ENCODE measurements around the gene CARD19.
"Not testable (repeated sequence)": the region's sequence is repeated elsewhere in the genome, so short reads cannot be mapped to it uniquely, and the experiment has no call there.

Gene CARD19

DNA sequence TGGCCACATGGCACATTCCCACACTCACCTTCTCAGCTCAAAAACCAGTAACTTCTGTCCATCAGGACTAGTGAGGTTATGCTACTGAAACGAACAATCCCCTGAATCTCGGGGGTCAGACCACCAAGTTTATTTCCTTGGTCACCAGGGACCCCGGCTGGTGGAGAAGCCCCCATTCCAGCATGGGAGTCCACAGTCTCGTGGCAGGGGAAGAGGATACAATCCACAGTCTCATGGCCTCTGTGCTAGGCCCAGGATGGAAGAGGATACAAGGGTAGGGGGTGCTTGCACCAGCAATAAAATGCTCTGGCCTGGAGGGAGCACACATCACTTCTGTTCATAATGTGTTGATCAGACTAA lies 7.4 kb upstream of the CARD19 start:
- no peak for DNase-seq (ENCODE audit: low read depth)

DNA sequence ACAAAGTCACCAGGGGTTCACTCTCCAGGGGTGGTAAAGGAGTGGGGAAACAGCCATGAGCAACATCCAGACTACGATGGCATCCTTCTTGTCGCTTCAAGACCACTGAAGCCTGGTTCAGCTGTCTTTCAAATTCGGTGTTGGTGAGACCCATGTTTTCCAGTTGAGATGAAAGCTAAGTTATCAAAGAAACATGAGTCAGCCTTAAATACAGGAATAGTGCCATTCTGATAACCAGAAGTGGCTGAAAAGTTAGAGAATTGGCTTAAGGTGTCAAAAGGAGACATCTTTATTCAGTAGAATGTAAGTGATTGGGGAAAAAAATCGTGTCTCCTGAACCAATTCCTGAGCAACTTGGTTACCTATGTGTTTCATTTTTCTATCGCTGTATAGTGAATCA lies 7.0 kb upstream of the CARD19 start:
- DNase-seq (ENCODE audit: low read depth), result no peak

DNA sequence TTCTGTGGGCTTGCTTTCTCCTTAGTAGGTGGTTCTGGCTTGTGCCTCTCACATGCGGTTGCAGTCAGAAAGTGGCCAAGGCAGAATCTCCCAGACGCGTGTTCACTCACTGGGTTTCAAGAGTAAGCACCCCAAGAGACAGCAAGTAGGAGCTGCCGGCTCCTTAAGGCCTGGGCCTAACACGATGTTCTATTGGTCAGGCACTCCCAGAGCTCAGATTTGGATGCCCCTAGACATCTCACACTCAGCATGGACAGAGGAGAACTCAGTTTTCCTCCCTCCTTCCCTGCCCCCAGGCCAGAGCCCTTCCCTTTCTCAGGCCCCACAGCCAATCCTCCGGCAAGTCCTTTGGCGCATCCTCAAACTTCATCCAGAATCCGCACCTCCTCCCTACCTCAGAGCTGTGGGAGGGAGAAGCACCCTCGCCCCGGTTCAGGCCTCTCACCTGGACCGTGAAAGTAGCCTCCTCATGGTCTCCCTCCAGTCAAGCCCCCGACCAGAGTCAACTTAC lies 6.5 kb upstream of the CARD19 start:
- no peak for DNase-seq (ENCODE audit: low read depth)

DNA sequence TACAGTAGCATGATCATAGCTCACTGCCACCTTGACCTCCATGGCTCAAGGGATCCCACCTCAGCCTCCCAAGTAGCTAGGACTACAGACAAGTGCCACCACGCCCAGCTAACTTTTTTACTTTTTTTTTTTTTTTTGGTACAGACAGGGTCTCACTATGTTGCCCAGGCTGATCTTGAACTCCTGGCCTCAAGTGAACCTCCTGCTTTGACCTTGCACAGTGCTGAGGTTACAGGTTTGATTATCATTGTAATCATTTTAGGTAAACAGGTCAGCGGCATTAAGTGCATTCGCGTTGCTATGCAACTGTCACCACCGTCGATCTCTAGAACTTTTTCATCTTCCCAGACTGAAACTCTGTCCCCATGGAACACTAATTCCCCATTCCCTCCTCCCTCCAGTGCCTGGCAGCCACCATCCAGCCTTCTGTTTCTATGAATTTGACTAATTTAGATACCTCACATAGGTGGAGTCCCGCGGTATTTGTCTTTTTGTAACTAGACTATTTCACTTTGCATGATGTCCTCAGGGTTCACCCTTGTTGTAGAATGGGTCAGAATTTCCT lies 5.8 kb upstream of the CARD19 start:
- DNase-seq (ENCODE audit: low read depth), result no peak

DNA sequence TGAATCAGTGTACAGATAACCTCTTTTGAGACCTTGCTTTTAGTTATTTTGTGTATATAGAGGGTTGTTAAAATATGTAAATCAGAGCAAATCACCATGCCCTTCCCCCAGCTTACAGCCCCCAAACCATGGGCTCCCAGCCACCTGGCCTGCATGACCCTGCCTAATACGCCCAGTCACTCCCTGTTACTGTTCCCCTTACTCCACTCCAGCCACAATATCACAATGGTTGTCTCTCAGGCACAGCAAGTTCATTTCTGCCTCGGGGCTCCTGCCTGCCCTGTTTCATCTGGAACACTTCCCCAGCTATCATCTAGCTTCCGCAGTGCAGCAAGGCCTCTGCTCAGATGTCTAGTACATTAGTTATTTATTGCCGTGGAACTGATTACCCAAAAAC lies 5.0 kb upstream of the CARD19 start:
- DNase-seq (ENCODE audit: low read depth), result no peak

DNA sequence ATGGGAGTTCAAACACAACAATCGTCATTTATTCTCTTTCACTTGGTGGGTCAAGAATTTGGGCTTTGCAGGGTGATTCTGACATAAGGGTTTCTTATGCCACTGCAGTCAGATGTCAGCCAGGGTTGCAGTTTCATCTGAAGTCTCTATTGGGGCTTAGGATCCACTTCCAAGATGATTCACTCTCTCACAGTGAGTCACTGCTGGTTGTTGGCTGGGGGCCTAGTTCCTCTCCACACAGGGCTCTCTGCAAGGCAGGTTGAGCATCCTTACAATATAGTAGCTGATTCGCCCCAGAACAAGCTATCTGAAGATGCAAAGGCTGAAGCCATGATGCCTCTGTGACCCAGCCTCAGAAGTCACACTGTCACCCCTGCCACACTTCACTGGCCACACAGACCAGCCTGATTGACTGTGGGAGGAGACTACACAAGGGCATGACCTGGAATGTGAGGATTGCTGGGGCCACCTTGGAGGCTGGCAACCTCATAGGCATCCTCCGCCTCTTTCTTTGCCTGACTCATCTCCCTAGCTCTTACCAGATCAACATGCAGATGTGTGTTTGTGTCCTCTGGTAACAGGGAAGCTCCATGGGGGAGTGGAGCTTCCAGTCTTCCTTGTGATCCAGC lies 4.5 kb upstream of the CARD19 start:
- DNase-seq (ENCODE audit: low read depth), result peak; percentile 34

DNA sequence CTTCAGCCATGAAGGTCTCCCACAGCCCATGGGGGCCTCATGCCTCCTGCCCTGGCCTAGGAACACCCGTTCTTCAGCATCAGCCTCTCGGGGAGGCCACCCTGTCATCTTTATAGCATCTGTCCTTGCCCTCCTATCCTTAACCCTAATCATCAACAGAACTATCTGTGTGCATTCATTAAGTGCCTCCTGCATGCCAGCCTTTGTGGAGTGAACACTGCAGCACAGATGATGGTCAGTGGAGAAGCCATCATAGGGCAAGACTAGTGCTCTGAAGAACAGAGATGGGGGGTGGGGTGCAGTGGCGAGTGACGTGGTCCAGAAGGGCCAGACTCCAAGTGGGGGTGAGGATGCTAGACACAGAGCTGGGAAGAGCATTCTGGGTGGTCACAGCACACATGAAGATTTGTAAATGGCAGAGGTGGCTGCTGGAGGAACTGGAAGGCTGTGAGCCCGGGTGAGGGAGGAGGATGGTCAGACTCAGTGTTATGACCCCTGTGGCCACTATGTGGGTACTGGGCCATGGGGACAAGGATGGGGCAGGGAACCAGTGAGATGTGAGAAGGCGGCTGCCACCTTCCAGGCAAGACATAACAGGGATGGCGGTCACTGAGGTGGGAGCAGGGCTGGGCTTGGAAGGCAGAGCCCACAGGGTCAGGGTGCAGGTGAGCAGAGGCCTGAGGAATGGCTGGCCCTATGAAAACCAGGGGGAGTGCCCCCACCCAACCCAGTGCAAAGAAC lies 3.6 kb upstream of the CARD19 start:
- no peak for DNase-seq (ENCODE audit: low read depth)

DNA sequence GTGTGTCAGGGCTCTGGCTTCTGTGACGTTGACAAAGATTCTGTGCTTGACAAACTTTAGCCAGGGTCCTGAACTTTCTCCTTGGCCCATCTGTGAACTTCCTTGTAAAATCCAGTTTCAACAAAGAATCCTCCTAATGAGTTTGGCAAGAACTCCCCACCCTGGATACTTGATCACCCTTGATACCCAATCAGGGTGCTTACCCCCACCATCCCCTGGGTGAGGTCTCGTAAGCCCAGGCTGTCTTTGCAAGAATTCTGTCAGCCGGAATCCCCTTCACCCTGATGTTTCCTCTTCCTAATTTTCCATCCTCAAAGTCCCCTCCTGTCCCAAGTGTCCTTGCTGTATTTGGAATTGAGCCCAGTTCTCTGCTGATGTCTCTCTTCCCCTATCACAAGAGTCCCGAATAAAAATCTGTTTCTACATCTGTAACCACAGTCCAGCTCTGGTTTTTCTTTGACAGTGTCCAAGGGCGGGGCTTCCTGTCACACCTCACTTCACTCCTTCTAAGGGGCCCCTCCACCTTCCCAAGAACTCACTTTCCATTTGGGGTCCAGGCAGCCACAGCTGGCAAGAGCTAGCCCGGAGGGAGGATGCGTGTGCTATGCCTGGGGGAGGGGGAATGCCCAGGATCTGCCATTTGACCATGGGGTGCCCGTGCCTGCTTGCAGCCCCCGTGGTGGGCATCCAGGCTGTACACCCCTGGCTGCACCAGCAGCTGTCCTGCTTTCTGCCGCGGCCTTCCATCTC lies 2.7 kb upstream of the CARD19 start:
- no peak for DNase-seq (ENCODE audit: low read depth)

DNA sequence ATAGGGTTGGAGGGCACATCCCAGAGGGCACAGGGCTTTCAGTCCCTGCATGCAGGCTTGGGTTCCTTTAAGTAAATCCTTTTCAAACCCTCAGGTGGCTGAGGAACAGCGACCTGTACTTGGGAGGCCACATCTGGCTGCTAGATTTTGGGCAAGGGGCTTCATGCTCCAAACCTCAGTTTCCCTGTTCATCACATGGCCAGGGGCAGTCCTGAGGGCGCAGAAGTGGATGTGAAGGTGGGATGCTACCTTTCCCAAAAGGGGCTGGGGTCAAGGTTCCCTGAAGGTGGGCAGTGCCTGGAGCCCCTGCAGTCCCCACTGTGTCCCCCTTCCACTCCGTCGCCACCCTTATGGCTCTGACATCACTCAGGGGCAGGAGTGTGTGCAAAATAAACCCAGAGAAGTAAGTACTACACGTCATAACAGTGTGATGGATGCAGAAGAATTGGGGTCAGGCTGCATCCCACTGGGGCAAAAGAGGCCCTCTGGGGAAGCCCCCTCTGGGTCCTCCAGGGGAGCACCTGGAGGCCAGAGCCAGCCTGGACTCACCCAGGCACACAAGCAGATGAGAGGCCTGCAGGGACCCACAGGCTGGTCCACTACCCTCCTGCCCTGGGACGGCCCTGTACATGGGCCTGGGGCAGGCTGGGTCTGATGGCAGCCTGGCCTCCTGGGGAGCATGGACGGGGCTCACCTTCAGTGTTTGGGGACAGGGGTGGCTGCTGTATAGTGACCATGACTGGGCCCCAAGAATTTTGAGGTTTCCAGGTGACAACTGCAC lies 1.9 kb upstream of the CARD19 start:
- DNase-seq (ENCODE audit: low read depth), result no peak

DNA sequence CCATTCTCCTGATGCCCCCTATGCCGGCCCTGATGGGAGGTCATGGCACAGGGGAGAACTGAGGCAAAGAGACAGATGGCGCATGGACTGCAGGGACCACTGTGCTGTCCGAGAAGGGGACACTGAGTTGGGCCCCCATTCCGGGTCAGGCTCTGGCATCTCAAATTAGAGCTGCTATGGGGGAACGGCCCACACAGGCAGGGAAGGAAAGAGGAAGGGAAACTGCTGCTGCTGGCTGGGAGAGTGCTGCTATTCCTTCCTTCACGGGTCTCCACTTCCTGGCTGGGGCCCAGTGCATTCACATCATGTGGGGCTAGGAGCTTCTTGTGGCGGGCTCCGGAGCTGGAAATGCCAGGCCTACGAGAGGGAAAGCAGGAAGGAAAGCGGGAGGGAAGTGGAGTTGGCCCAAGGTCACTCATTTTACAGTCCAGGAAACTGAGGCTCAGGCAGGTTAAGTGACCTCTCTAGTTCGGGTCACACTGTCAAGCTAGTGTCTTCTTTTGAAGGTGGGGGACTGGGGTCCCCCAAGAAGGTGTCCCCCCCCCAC lies 1.3 kb upstream of the CARD19 start:
- DNase-seq (ENCODE audit: low read depth), result no peak

DNA sequence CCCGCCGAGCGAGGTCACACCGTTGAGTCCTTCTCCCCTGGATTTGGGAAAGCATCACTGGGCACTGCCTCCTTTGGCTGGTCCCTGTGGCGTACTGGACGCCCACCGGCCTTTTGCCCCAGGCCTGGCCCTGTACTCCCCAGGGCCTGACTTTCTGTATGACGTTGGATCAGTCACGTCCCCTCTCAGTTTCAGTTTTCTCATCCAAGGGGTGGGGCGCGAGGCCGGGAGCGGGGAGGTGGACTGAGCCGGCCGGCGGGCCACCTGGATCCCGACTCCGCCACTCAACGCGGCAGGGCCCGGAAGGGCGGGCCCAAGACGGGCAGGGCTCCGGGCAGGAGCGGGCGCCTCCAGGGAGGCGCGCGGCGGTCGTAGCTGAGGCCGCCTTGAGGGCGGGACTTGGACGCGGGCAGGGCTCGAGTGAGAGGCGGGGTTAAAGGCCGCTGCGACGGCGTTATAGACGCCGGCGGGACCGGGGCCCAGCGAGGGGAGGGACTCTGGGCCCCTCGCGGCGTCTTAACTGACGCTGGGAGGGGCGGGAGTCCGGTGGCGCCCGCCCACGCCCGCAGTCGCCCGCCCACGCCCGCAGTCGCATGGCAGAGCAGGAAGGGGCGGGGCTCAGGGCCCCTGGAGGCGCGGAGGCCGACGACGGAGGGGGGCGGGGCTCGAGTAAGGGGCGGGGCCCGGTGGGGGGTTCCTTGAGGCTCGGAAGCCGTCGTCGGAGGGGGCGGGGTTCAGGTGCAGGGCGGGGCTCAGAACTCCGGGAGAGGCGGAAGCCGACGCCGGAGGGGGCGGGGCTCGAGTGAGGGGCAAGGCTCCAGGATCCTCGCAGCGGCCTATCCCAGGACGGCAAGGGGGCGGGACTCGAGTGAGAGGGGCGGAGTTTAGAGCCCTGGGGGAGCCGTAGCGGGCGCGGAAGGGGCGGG lies 549 bp upstream of the CARD19 start:
- DNase-seq (ENCODE audit: low read depth), result peak; percentile 100

DNA sequence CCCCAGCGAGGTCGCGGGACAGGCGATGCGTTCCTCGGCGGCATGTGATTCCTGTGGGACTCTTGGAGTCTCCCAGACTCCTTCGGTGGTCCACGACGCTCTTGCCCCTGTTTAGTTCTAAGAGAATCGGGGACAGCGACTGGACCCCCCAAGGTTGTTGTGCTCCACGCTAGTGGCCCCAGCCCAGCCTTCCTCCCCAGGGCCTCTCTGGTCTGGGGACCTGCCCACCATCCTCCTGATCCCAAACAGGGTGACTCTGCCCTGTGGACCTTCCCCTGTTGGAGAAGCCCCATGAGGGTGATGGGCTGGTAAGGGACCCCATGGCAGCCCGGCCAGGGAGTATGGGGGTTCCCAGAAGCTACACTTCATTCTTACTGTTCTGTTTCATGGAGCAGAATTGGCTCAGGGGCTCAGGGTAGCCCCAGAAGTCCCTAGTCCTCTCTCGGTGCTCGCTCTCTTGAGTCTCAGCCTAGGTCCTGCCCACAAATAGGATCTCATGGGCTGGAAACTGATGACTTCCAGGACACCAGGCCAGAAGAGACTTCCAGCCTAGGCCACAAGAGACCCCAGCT lies 880 bp downstream of the CARD19 start:
- DNase-seq (ENCODE audit: low read depth), result no peak

DNA sequence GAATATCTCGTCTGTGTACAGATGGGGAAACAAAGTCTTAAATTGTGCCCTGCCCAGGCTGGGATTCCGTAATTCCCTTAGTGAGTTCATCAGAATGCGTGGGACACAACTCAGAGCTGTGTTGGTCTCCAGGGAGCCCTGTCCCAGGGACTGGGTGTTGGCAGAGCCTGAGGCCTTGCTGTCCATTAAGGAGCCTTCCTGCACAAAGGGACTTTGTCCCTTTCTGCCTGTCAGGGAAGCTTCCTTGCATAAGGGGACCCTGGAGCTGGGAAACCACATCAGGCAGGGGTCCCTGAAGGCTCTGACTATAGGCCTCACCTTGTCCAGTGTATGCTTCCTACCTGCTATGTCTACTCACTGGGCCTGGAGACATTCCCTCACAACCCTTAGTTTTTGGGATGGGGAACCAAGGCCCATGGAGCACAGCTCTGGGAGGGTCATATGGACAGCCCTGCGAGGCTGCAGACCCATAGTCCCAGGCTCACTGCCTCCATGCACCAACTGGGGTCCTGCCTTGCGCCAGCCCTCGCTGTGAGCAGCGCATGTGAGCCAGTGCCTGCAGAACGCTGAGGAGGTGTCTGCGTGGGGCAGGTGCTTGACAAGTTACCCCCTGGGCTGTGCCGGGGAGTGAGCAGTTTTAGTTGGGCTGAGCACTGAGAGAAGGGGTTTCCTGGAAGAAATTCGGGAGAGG lies 1.6 kb downstream of the CARD19 start:
- no peak for DNase-seq (ENCODE audit: low read depth)

DNA sequence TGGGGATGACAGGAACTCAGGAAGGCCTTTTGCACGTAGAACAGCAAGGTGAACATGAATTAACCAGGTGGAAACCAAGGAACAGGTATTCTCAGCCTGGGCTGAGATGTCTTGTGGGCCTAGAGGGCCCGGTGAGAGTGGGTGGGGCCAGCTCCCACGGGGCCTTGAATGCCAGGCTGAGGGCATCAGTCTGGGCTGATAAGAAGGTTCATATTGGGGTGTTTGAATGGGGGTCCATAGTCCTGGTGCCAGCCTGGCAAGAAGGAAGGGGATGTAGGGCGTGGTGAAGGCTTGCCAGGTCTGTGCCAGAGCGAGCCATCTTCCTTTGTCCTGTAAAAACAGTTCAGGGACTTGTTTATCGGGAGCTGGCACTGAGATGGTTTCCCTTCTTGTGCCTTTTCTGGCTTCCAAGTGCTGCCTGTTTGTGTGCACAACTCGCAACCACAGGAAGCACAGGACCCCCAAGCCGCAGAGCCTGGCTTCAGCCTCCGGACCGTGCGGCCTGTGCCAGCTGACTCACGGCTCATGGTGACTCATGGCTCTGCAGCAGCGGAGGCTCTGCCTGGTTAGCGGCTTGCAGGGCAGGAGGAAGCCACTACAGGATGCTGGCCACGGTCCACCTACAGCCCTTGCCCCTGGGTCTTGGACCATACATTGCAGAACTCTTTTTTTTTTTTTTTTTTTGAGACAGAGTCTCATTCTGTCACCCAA lies 2.4 kb downstream of the CARD19 start:
- DNase-seq (ENCODE audit: low read depth), result peak; percentile 36

DNA sequence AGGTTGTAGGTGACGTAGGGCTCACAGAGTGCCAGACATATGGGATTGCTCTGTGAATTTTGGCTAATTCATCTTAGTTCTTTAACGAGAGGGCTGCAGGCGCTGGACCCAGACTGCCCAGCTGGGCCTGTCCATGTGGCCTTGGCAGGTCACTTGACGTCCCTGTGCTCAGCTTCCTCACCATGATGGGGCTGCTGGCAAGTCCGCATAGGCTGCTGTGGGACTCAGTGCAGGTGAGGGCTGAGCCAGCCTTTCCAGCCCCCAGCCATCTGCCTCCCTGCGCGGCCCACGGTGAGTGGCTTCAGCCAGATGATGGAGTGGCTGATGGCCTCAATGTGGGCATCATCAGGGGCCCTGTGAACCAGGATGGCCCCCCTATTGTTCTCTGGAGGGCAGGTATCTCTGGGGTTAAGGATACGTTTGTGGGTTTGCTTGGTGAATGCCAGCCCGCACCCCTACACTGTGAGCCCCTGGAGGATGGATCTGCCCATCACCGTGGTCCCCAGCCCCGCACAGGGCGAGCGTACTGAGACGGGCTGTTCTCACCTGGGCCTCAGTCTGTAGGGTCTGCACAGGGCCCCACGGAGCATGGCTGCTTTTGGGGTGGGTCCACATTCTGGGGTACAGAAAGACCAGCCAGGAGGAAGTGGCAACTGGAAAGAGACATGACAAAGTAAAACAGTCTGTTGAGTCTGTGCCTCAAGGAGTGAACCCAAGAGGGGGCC lies 3.7 kb downstream of the CARD19 start:
- DNase-seq (ENCODE audit: low read depth), result no peak

DNA sequence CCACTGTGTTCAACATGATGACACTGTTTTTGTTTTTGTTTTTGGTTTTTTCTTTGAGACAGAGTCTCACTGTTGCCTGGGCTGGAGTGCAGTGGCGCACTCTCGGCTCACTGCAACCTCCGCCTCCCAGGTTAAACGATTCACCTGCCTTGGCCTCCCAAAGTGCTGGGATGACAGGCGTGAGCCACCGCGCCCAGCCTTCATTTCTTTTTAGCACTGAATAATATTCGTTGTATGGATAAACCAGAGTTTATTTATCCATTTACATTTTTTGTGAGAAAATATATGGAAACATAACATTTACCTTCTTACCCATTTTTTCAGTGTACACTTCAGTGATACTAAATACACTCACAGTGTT lies 4.2 kb downstream of the CARD19 start:
- no peak for DNase-seq (ENCODE audit: low read depth)

DNA sequence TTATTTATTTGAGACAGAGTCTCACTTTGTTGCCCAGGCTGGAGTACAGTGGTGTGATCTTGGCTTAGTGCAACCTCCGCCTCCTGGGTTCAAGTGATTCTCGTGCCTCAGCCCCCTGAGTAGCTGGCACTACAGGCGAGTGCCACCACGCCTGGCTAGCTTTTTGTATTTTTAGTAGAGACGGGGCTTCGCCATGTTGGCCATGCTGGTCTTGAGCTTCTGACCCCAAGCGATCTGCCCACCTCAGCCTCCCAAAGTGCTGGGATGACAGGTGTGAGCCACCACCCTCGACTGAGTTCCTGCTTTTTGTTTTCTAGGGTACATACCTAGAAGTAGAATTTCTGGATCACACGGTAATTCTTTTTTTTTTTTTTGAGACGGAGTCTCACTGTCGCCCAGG lies 5.1 kb downstream of the CARD19 start:
- DNase-seq (ENCODE audit: low read depth), result not testable (repeated sequence)

DNA sequence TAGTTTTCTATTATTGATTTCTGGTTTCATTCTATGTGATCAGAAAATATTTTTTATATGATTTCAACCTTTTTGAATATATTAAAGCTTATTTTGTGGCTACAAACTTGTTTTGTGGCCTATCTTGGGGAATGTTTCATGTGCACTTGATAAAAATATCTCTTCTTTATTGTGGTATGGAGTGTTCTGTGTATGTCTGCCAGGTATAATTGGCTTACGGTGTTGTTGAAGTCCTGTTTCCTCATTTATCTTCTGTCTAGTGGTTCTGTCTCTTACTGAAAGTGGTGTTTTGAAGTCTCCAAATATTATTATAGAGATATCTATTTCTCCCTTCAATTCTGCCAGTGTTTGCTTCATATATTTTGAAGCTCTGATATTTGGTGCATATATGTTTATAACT lies 9.6 kb downstream of the CARD19 start:
- no peak for DNase-seq (ENCODE audit: low read depth)
